Frontal cortex (tissue), 4 donors: ENCODE measurements around the gene CCDC142. TPM values are rescaled to one million over a fixed set of nuclear protein-coding genes. Genes with fewer than 3 reads are reported as not detected.

Source experiments
- DNase-seq, 2 donors: peaks; one replicate each; pipeline ENCODE4 v3.0.0; 2012; ENCODE audit warnings: low spot score in 2 of 2
- FAIRE-seq: peaks from 2 replicates; lab custom pipeline; 2012; peaks lifted over from hg19 to GRCh38; lab: Jason Lieb, UNC
- total RNA-seq: library from RNA; depleted of rRNA; stranded (reverse); fragments of >200 nt; gene quantifications from one replicate; pipeline ENCODE4 v1.2.3, GENCODE V29; 2014
- donor health status: control.
- donor health status: control.
- donor health status: control.

The CCDC142 gene
- total RNA-seq, 1 donor from 2014 or later: 33.0 TPM

GRCh38 chr2:74426181-74426758, 56.5 kb downstream of the CCDC142 start:
- DNase-seq (peak in 1 of 2 donors; percentile 9), FAIRE-seq (no peak)

GRCh38 chr2:74425523-74425922, 57.3 kb downstream of the CCDC142 start:
- DNase-seq: peak in 1 of 2 donors; percentile 31
- no peak for FAIRE-seq

DNA sequence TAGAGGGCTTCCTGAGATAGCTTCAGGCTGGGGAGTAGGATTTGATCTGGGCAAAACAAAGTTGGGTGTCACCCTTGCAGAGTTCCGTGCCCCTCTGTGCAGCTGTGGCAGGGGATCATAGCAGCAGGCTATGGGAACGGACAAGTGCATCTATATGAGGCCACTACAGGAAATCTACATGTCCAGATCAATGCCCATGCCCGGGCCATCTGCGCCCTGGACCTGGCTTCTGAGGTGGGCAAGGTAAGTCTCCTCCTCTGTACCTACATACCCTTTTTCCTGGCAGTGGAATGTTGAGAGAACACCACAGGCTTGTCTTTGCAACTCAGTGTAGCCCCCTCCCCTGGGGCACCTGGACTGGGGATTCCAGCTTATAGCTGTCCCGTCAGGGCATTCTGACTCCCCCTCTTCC, 57.8 kb downstream of the CCDC142 start:
- no peak for FAIRE-seq
- DNase-seq: peak in 1 of 2 donors; percentile 30

GRCh38 chr2:74424139-74424992, 58.4 kb downstream of the CCDC142 start:
- DNase-seq (peak in 1 of 2 donors; percentile 33), FAIRE-seq (no peak)

Other genes starting within 250 kb of the CCDC142 start
- 1.2 TPM for gene SLC4A5, start 139.6 kb downstream of the CCDC142 start, total RNA-seq
- 111 TPM for gene DCTN1, start 102.7 kb downstream of the CCDC142 start, total RNA-seq
- 0.41 TPM for gene C2orf81, start 61.4 kb downstream of the CCDC142 start, total RNA-seq
- 38.7 TPM for gene WDR54, start 61.3 kb downstream of the CCDC142 start, total RNA-seq
- gene RTKN, start 41.1 kb downstream of the CCDC142 start, total RNA-seq: 2.9 TPM
- 9.8 TPM for gene INO80B, start 27.9 kb downstream of the CCDC142 start, total RNA-seq
- gene WBP1, start 24.6 kb downstream of the CCDC142 start, total RNA-seq: 24.9 TPM
- 26.9 TPM for gene MOGS, start 17.6 kb downstream of the CCDC142 start, total RNA-seq
- gene MRPL53, start 10.3 kb downstream of the CCDC142 start, total RNA-seq: 14.3 TPM
- 7.7 TPM for gene TTC31, start 83 bp upstream of the CCDC142 start, total RNA-seq
- gene LBX2, start 16.6 kb upstream of the CCDC142 start, total RNA-seq: not detected
- gene PCGF1, start 24.7 kb upstream of the CCDC142 start, total RNA-seq: 8.2 TPM
- gene TLX2, start 31.5 kb upstream of the CCDC142 start, total RNA-seq: not detected
- not detected for gene DQX1, start 43.2 kb upstream of the CCDC142 start, total RNA-seq
- gene AUP1, start 46.7 kb upstream of the CCDC142 start, total RNA-seq: 42.0 TPM
- 54.2 TPM for gene HTRA2, start 46.9 kb upstream of the CCDC142 start, total RNA-seq
- gene LOXL3, start 70.9 kb upstream of the CCDC142 start, total RNA-seq: 14.3 TPM
- 3.7 TPM for gene DOK1, start 71.7 kb upstream of the CCDC142 start, total RNA-seq
- gene M1AP, start 165.3 kb upstream of the CCDC142 start, total RNA-seq: 0.41 TPM
- 14.7 TPM for gene SEMA4F, start 171.2 kb upstream of the CCDC142 start, total RNA-seq